IPS-20b (cell line): Measurements from ENCODE around the gene ZNF70.

ENCODE experiments used
- H3K27ac ChIP-seq: one replicate; pipeline ENCODE4 v1.5.1; 2013; ENCODE audit warnings: low read length
- H3K27me3 ChIP-seq: 2 replicates; pipeline ENCODE4 v1.6.1; 2013; ENCODE audit warnings: mild to moderate bottlenecking, low read length, inconsistent platforms; ENCODE audit not compliant: insufficient read depth
- H3K36me3 ChIP-seq: 2 replicates; pipeline ENCODE4 v1.6.1; 2013; ENCODE audit warnings: low read depth, mild to moderate bottlenecking, inconsistent platforms, low read length, moderate library complexity; ENCODE audit not compliant: insufficient read depth
- H3K4me1 ChIP-seq: 2 replicates; pipeline ENCODE4 v1.6.1; 2013; ENCODE audit warnings: mild to moderate bottlenecking, control low read depth, inconsistent platforms, low read length, moderate library complexity; ENCODE audit not compliant: insufficient read depth
- H3K4me3 ChIP-seq: 2 replicates; pipeline ENCODE4 v1.5.1; 2013; ENCODE audit warnings: mild to moderate bottlenecking, low read length, inconsistent platforms
- H3K9ac ChIP-seq: 2 replicates; pipeline ENCODE4 v1.6.1; 2013; ENCODE audit warnings: low read depth, mild to moderate bottlenecking, inconsistent platforms, low read length, moderate library complexity
- H3K9me3 ChIP-seq: 2 replicates; pipeline ENCODE4 v1.6.1; 2013; ENCODE audit warnings: mild to moderate bottlenecking, low read depth, low read length, inconsistent platforms; ENCODE audit not compliant: insufficient read depth

The ZNF70 gene

DNA sequence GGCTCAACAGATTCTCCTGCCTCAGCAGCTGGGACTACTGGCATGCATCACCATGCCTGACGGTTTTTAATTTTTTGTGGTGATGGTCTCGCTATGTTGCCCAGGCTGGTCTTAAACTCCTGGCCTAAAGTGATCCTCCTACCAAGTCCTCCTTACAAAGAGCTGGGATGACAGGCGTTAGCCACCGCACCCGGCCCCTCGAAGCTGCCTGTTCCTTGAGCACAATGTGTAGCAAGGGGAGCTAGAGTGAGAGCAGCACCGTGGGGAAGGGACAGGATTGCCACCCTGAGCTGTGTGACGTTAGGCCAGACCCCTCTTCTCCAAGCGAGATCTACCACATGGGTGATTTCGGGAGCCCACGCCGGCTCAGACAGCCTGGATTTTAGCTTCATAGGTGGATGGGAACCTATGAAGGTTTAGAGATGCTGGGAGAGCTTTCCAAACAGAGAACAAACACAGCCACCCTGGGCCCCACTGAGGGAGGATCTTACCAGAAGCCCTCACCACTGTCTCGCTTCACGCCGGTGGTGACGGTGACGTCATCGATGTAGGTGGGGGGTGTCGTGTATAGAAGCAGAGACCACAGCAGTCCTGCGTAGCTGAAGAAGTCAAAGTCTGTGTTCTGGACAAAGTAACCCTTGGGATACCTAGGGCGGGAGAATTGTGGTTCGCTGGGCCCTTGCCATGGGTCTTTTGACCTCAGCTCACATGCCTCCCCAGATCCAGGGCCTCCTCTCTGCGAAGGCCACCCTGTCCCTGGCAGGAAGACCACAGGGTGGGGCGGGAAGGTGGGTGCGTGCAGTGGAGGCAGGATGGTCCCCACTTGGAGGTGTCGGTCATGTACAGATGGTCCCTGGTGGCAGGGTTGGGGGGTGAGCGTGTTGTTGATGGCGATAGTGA lies 37.0 kb downstream of the ZNF70 start:
- Histone ChIP-seq H3K27ac (no peak overlapping the region), H3K27me3 (no peaks in the 10 kb centered on the region), H3K4me3 (no peak overlapping the region), H3K9ac (no peak overlapping the region), H3K36me3 (peaks cover 53% of the 10 kb centered on the region), H3K9me3 (no peaks in the 10 kb centered on the region), H3K4me1 (peaks cover 3% of the 10 kb centered on the region; the same call in 1 of the 2 replicates)

GRCh38 chr22:23712256-23712655 lies 38.7 kb downstream of the ZNF70 start:
- Histone ChIP-seq H3K9me3 (no peaks in the 10 kb centered on the region), H3K27ac (no peak overlapping the region), H3K4me1 (peaks cover 3% of the 10 kb centered on the region; the same call in 1 of the 2 replicates), H3K9ac (no peak overlapping the region), H3K27me3 (no peaks in the 10 kb centered on the region), H3K36me3 (peaks cover 70% of the 10 kb centered on the region), H3K4me3 (no peak overlapping the region)

DNA sequence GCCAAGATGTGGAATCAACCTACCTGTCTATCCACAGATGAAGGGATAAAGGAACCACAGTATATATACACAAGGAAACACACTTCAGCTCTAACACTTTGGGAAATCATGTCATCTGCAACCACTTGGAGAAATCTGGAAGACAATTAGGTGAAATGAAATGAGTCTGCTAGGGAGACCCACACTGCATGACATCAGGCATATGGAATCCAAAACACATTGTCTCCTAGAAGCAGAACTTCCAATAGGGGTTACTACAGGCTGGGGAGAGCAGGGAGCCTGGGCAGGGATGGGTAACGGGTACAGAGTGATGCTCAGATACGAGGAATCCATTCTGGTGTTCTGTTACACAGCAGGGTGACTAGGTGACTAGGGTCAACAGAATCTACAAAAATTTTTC lies 41.8 kb downstream of the ZNF70 start:
- H3K9ac ChIP-seq: no peak overlapping the region
- no peaks in the 10 kb centered on the region for H3K27me3 ChIP-seq
- H3K9me3 ChIP-seq: no peaks in the 10 kb centered on the region
- H3K36me3 ChIP-seq: peaks cover 96% of the 10 kb centered on the region
- H3K4me1 ChIP-seq: no peaks in the 10 kb centered on the region
- no peak overlapping the region for H3K4me3 ChIP-seq
- no peak overlapping the region for H3K27ac ChIP-seq

DNA sequence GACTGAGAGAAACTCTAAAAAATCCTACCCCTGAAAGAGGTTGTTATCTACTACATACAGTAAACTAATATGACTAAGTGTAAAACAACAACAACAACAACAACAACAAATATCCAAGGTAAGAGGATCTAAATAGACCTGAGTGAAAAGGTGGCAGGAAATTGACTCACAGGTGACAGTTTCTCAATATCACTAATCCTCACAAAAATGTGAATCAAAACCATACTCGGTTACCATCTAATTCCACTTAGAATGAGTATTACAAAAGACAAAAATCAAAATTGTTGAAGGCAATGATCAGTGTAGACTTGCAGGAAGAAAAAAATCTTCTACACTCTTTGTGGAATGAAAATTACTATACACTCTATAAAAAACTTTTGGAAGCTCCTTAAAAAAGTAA lies 42.6 kb downstream of the ZNF70 start:
- Histone ChIP-seq H3K4me1 (no peaks in the 10 kb centered on the region), H3K4me3 (no peak overlapping the region), H3K27ac (no peak overlapping the region), H3K27me3 (no peaks in the 10 kb centered on the region), H3K9ac (no peak overlapping the region), H3K9me3 (no peaks in the 10 kb centered on the region), H3K36me3 (peaks cover 96% of the 10 kb centered on the region)

DNA sequence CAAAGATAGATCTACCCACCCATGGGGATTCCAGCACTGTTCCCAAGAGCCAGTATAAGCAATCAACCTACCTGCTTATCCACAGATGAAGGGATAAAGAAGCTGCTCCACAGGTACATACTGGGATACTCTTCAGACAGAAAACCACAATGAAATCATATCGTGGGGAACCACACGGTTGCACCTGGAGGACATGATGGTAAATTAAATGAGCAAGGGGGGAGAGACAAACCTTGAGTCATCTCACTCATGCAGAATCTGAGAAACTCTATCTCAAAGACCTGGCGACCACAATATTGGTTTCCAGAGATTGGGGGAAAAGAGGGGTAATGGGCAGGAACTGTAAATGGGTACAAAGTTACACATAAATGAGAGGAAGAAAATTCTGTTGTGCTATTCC lies 45.6 kb downstream of the ZNF70 start:
- H3K4me3 ChIP-seq: no peak overlapping the region
- no peak overlapping the region for H3K9ac ChIP-seq
- no peaks in the 10 kb centered on the region for H3K9me3 ChIP-seq
- H3K4me1 ChIP-seq: no peaks in the 10 kb centered on the region
- peaks cover 97% of the 10 kb centered on the region for H3K36me3 ChIP-seq
- no peak overlapping the region for H3K27ac ChIP-seq
- H3K27me3 ChIP-seq: no peaks in the 10 kb centered on the region

DNA sequence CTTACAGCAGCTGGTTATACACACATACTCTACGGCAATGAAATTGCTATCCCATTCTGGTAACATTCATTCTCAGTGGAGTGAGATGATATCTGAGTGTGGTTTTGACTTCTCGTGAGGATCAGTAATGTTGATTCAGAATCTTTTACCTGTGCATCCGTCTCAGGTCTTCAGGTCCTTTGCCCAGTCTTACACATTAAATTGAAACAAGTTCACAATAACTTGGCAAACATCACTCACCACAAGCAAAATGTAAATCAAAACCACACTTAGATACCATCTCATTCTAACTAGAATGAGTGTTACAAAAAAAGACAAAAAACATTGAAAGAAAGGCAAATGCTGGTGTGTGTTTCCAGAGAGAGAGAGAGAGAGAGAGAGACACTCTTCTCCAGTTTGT lies 46.1 kb downstream of the ZNF70 start:
- Histone ChIP-seq H3K36me3 (peaks cover 97% of the 10 kb centered on the region), H3K27me3 (no peaks in the 10 kb centered on the region), H3K4me1 (no peaks in the 10 kb centered on the region), H3K9ac (no peak overlapping the region), H3K4me3 (no peak overlapping the region), H3K9me3 (no peaks in the 10 kb centered on the region), H3K27ac (no peak overlapping the region)

- H3K27ac ChIP-seq: no peak overlapping the region
- H3K36me3 ChIP-seq: peaks cover 97% of the 10 kb centered on the region
- no peaks in the 10 kb centered on the region for H3K4me1 ChIP-seq
- no peak overlapping the region for H3K9ac ChIP-seq
- H3K9me3 ChIP-seq: no peaks in the 10 kb centered on the region
- no peaks in the 10 kb centered on the region for H3K27me3 ChIP-seq
- H3K4me3 ChIP-seq: no peak overlapping the region
These were observed 46.9 kb downstream of the ZNF70 start for GRCh38 chr22:23704062-23704461.

- Histone ChIP-seq H3K4me1 (no peaks in the 10 kb centered on the region), H3K27me3 (no peaks in the 10 kb centered on the region), H3K36me3 (peaks cover 73% of the 10 kb centered on the region), H3K9me3 (no peaks in the 10 kb centered on the region), H3K4me3 (no peak overlapping the region), H3K27ac (no peak overlapping the region), H3K9ac (no peak overlapping the region)
These were observed 50.2 kb downstream of the ZNF70 start for GRCh38 chr22:23700706-23701105.

- Histone ChIP-seq H3K27me3 (no peaks in the 10 kb centered on the region), H3K27ac (no peak overlapping the region), H3K9me3 (no peaks in the 10 kb centered on the region), H3K9ac (no peak overlapping the region), H3K4me1 (no peaks in the 10 kb centered on the region), H3K4me3 (no peak overlapping the region), H3K36me3 (peaks cover 68% of the 10 kb centered on the region)
These were observed 52.2 kb downstream of the ZNF70 start for GRCh38 chr22:23698673-23699235.

DNA sequence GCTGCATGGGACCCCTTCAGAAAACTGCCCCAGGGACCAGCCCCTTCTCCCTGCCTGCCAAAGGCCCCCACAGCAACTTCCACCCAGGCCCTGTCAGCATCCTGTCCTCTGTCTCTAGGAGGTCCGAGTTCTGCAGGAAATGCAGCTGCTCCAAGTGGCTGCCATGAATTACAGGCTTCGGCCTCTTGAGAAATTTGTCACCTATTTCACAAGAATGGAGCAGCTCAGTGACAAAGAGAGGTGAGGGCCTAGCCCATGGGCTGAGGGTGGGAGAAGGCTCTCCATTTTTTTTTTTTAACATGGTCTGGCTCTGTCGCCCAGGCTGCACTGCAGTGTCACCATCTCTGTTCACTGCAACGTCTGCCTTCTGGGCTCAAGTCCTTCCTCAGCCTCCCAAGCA lies 52.8 kb downstream of the ZNF70 start:
- H3K4me3 ChIP-seq: no peak overlapping the region
- H3K36me3 ChIP-seq: peaks cover 68% of the 10 kb centered on the region
- no peaks in the 10 kb centered on the region for H3K4me1 ChIP-seq
- H3K27ac ChIP-seq: no peak overlapping the region
- no peaks in the 10 kb centered on the region for H3K9me3 ChIP-seq
- no peaks in the 10 kb centered on the region for H3K27me3 ChIP-seq
- H3K9ac ChIP-seq: no peak overlapping the region

DNA sequence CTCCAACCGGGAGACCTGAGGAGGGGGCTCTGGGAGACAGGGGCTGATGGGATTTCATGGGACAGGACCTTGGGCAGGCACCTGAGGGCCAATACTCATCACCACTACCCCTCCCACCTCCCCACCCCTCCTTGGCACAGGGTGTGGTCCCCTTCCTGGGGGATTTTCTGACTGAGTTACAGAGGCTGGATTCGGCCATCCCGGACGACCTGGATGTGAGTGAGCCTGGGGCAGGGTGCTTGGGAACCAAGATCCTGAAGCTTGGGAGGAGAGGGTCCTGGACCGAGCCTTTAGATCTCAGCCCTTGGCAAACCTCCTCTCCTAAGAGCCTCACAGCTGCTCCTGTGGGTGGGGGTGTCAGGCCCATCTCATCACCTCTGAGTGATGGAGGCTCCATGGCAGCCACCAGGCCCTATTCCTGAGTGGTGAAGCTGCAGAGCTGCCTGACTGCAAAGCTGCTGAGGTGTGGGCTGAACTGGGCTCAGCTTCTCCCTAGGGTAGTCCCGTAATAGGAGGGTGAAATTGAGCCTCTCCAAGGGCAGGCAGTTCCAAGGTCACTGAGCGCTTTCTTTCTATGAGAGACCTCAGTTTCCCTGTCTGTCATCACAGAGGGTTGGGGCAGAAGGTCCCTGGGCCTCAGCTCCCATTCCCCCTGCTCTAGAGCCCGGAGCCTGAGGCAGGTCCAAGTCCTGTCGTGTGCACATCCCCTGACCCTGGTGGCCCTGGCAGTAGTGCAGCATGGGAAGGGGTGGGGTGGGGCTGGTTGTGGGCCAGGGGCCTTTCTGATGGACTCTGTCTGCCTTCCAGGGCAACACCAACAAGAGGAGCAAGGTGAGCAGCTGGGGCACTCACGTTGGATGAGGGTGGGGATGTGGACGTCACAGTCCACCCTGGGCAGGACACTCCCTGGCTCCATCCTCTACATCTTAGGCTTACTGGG lies 53.6 kb downstream of the ZNF70 start:
- Histone ChIP-seq H3K9me3 (no peaks in the 10 kb centered on the region), H3K36me3 (peaks cover 65% of the 10 kb centered on the region), H3K4me1 (no peaks in the 10 kb centered on the region), H3K27ac (no peak overlapping the region), H3K4me3 (no peak overlapping the region), H3K27me3 (no peaks in the 10 kb centered on the region), H3K9ac (no peak overlapping the region)
